Omental fat pad (tissue), 4 donors: ENCODE measurements around the gene SLBP. TPM values are rescaled to one million over a fixed set of nuclear protein-coding genes. Genes with fewer than 3 reads are reported as not detected.

Experiments
- ATAC-seq: fragments of 150-250 bp; one replicate; pipeline ENCODE4 v1.9.1; 2016; ENCODE audit warnings: mild to moderate bottlenecking, moderate library complexity; ENCODE audit not compliant: low FRiP score
- DNase-seq: peaks from one replicate; pipeline ENCODE4 v3.0.0-alpha.2; 2019; ENCODE audit warnings: low spot score
- CTCF ChIP-seq, 3 donors: fragments of 450-650 bp; IDR thresholded peaks; one replicate each; pipeline ENCODE4 v1.5.1; 2016 to 2017; ENCODE audit warnings: antibody characterized with exemption in 3 of 3, mild to moderate bottlenecking in 3 of 3, moderate library complexity in 2 of 3
- total RNA-seq, 4 donors: library from RNA; depleted of rRNA; stranded (reverse); fragments of >200 nt; gene quantifications; one replicate each; pipeline ENCODE4 v1.1.0, GENCODE V29; 2016

SLBP gene
- total RNA-seq, 4 donors from 2014 or later = 33.3 to 58.4 (median 40.3) TPM

- no peak for TF ChIP-seq CTCF (IDR thresholded peaks at IDR 0.05)
- ATAC-seq (no peak), DNase-seq (no peak)
Observed at GRCh38 chr4:1737666-1738065, 25.5 kb upstream of the SLBP start.

GRCh38 chr4:1736812-1737211, 24.7 kb upstream of the SLBP start:
- TF ChIP-seq CTCF (IDR thresholded peaks at IDR 0.05) = no peak
- ATAC-seq (no peak), DNase-seq (no peak)

GRCh38 chr4:1735215-1735614, 23.1 kb upstream of the SLBP start:
- DNase-seq = no peak
- ATAC-seq = no peak
- no peak for TF ChIP-seq CTCF (IDR thresholded peaks at IDR 0.05)

DNA sequence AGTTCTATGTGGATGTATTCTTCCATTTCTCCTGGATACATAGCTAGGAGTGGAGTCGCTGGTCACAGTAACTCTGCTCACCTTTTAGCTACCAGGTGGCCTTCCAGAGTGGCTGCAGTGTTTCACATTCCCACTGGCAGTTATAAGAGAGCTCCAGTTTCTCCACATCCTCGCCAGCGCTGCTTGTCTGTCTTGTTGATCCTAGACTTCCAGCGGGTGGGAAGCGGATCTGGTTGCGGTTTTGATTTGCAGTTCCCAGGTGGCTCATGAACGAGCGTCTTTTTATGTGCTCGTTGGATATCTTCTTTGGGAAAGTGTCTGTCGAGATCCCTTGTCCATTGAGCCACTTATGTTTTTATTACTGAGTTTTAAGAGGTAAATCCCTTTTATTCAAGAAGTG, 20.8 kb upstream of the SLBP start:
- no peak for TF ChIP-seq CTCF (IDR thresholded peaks at IDR 0.05)
- ATAC-seq (no peak), DNase-seq (no peak)

- no peak for DNase-seq
- ATAC-seq = no peak
- no peak for TF ChIP-seq CTCF (IDR thresholded peaks at IDR 0.05)
Observed at GRCh38 chr4:1731180-1731579, 19.1 kb upstream of the SLBP start.

- DNase-seq = no peak
- no peak for TF ChIP-seq CTCF (IDR thresholded peaks at IDR 0.05)
- no peak for ATAC-seq
Observed at GRCh38 chr4:1730532-1731135, 18.5 kb upstream of the SLBP start.
